LoVo (cell line): ENCODE data around the gene RNASEH2A.
A peak's percentile ranks its signal among the peaks of the same experiment; 100 is the strongest.

Experiments used
- DNase-seq: peaks from one replicate; pipeline ENCODE4 v3.0.0-alpha.2; 2016; ENCODE audit warnings: low spot score

Gene RNASEH2A

GRCh38 chr19:12806242-12807081 lies at the start of gene RNASEH2A:
Gene RNASEH2A, plus strand, starts transcription at chr19:12806584. Its CDS starts 90 bp downstream, at chr19:12806674.
- DNase-seq, result peak; percentile 92

DNA sequence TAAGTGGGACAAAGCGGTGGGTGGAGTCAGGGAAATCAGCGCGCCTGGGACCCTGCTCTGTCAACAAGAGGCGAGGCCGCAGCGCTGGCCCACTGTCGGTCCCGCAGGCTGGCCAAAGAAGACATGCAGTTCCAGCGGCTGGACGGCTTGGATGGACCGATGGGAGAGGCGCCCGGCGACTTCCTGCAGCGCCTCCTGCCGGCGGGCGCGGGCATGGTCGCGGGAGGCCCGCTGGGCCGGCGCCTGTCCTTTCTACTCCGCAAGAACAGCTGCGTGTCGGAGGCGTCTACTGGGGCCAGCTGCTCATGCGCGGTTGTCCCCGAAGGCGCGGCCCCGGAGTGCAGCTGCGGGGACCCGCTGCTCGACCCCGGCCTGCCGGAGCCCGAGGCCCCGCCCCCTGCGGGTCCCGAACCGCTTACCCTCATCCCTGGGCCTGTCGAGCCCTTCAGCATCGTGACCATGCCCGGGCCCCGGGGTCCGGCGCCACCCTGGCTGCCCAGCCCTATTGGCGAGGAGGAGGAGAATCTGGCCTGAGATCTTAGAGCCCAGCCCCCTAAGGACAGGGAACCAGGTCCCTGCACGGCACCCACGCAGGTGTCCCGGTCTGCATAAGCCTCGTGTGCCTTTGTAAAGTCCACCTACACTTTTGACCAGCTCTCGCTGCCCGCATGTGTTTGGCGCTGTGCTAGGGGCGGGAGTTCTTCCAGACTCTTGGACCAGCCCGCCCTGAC lies 48.7 kb upstream of the RNASEH2A start:
- DNase-seq, result peak; percentile 66

DNA sequence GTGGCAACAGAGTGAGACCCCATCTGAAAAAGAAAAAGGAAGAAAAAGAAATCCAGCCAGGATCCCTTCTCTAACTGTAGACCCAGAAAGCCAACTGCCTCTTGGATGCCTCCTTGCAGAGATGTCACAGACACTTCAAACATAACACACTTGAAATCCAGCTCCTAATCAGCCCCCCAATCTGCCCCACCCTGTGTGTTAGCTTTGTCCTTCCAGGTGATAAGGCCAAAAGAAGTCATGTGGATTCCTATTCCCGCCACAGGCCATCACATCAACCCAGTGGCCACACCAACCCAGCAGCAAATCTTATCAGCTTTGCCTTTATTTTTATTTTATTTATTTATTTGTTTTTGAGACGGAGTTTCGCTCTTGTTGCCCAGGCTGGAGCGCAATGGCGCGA lies 46.7 kb upstream of the RNASEH2A start:
- DNase-seq, result no peak

DNA sequence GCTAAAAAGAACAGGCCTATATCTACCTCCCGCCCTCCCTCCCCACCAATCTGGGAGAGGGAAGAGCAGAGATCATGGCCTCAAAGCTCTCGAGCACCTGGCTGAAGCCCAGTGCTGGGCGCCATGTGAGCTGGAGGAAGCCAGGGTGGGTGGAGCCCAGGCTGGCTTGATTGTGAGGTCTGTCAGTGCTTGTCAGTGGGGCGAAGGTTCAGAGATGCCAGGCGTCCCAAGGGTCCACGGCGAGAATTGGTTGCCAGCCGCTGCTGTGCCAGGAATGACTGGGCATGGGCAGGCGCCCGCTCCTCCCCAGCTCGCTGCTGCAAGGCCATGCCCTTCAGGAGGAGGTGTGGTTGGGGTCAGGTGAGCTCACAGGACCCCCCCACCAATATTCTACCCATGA lies 43.3 kb upstream of the RNASEH2A start:
- no peak for DNase-seq

- no peak for DNase-seq
These were observed 41.7 kb upstream of the RNASEH2A start for GRCh38 chr19:12764698-12765097.

DNA sequence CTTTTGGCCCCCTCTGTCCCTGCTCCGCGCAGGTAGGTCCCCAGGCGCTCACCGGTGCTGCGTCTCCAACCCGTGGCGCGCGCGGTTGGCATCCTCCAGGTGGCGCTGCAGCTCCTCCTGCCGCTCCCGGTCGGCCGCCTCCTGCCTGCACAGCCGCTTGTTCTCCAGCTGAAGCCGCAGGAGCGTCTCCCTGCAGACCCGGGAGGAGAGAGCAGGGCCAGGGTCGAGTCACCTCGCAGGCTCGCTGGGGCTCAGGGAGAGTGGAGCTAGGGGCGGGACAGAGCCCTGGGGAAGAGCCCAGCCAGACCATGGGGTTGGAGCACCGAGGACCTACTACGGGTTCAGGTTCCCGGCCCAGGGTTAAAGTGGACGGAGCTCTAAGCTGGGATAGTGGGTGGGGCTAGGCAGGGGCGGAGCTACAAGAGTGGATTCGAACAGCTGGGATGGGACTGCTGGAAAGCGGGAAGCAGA lies 40.3 kb upstream of the RNASEH2A start:
- DNase-seq, result no peak

DNA sequence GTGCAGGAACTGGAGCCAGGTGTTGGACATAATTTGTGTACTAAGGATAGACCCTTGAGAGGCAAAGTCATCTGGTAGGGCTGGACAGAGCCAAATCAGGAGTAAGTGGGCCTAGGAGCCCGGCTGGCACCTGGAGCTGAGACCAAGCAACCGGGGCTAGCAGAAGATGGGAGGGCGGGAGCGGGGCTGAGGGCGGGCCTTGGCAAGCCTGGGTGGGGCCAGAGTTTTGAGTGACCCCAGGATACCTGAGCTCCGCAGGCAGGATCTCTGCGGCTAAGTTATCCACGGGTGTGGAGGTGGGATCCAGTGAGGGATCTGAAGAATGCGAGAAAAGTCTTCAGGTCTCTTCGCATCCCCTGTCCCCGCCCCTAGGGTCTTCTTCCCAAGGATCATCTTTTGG lies 39.2 kb upstream of the RNASEH2A start:
- no peak for DNase-seq

GRCh38 chr19:12767666-12768065 lies 38.7 kb upstream of the RNASEH2A start:
- no peak for DNase-seq

DNA sequence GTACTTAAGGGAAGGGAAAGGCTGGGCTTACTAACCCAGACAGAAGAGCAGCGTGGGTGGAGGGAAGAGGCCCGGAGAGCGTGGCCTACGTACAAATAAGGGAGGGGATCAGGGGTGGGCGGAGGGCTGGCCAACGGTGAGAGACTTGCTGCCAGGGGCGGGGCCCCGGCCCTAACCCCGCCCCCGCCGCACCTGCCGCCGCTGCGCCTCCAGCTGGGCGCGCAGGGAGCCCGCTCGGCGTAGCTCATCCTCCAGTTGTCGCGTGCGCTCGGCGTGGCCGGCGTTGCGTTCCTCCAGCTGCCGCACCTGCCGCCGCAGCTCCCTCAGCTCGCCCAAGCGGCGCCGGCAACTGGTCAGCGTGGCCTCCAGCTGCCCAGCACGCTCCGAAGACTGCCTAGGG lies 36.7 kb upstream of the RNASEH2A start:
- no peak for DNase-seq

GRCh38 chr19:12770922-12771321 lies 35.5 kb upstream of the RNASEH2A start:
- no peak for DNase-seq

- DNase-seq, result no peak
These were observed 34.1 kb upstream of the RNASEH2A start for GRCh38 chr19:12772323-12772722.

DNA sequence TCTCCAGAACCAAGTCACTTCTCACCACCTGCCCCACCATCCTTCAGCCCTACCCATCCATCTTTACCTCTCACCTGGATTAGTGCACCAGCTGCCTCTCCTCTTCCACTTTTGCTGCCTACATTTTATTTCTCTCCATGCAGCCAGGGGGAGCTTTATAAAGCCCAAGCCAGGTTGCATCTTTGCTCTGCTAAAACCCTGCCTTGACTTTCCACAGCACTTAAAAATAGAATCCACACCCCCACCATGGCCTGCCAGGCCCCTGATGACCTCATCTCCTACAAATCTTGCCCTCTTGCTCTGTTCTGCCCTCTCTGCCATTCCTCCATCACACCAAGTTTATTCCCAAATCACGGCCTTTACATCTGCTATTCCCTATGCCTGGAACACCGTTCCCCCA lies 32.8 kb upstream of the RNASEH2A start:
- DNase-seq, result no peak

GRCh38 chr19:12774588-12775555 lies 31.5 kb upstream of the RNASEH2A start, which contains the start of gene HOOK2:
Gene HOOK2, minus strand, starts transcription at chr19:12775552. Its CDS starts 103 bp downstream, at chr19:12775449.
- DNase-seq, result peak; percentile 93

DNA sequence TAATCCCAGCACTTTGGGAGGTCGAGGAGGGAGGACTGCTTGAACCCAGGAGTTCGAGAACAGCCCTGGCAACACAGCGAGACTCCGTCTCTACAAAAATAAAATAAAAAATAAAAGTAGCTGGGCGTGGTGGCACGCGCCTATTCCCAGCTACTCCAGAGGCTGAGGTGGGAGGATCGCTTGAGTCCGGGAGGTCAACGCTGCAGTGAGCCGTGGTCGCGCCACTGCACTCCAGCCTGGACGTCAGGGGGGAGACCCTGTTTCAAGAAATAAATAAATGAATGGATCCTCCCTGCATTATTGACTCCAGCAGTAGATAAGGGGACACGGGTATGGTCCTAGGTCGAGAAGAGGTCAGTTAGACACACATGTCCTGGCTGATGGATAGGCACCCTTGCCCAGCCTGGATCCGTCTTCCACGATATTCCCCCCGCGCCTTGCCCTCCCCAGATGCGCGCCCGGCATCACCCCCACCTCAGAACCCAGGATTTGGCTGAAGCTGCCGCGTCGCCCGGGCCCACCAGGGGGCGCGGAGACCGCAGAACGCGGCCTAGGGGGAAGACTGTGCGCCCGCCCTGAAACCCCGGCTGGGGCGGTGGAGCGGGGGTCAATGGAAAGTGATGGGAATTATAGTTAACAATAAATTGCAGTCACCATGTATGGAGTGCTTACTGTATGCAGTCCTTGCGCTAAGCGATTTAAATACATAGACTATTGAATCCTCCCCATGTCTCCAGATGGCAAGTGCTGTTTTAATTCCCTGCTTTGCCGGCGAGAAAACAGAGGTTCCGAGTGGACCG lies 29.0 kb upstream of the RNASEH2A start:
- DNase-seq, result peak; percentile 72

- no peak for DNase-seq
These were observed 28.1 kb upstream of the RNASEH2A start for GRCh38 chr19:12778017-12778904.

- DNase-seq, result no peak
These were observed 27.6 kb upstream of the RNASEH2A start for GRCh38 chr19:12778905-12779161.

- no peak for DNase-seq
These were observed 27.0 kb upstream of the RNASEH2A start for GRCh38 chr19:12779162-12779993.

DNA sequence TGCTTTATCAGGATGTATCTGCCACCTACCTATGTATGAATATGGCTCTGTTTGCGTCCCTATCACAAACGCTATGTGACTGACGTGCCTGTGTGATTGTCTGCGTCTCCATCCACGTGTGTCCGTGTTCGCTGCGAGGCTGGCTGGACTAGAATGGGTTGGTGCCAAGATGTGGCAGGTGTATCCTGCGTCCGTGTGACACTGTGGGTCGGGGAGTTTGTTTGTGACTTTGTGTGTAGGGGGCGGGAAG lies 24.3 kb upstream of the RNASEH2A start:
- no peak for DNase-seq

DNA sequence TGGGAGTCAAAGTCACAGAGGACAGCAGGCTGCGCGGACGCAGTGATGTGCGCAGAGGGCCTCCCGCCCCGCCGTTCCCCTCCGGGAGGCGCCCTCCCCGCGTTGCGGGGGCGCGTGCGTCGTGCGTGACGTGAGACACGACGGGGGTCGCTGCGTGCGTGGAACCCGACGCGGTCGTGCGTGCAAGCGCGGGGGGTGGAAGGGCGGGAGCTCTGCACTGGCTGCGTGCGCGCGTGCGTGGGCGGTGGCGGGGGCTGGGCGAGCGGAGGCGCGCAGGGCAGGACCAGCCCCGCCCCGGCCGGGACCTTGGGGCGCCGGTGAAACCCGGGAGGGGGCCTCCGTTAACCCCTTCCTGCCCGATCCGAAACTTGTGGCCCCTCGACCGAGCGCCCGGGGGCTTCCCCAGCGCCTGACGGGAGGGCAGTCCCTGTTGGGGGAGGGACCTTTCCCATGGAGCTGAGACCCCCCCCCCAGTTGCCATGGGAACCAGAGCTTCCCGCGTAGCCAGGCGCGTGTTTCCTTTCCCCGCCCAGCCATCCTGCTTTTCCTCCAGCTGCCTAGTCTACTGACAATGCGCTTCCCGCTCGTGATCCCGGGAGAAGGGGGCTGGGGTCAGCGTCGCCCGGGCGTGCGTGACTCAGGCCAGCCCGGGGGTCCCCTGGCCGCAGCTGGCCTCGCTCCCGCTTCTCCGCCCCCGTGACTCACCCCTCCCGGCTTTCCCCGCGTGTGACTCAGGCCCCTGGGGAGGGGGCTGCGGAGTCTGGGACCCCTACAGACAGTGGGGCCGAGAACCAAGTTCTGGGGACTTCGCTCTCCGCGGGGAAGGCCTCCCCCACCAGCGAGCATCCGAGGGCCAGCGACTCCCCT lies 23.7 kb upstream of the RNASEH2A start:
- DNase-seq, result no peak
